Measurements from ENCODE around the gene SUN1.
"Not testable (repeated sequence)": the region's sequence is repeated elsewhere in the genome, so short reads cannot be mapped to it uniquely, and the experiment has no call there.

The SUN1 gene

DNA sequence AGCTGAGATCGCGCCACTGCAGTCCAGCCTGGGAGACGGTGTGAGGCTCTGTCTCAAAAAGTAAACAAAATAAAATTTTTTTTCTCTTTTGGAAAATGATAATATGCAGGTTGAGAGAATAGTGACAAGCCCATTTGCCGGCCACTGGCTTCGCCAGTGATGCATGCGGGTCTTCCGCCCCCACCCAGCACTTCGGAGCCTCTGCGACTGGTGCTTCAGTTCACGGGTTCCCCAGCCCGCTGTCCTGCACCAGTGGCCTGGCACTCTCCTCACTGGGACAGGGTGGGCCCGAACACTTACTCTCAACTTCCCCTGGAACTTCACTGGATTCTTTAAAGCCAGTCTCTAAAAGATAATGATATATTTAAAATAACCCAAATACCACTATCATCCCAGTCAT, 2.7 kb downstream of the SUN1 start:
- DNase-seq: no peak

DNA sequence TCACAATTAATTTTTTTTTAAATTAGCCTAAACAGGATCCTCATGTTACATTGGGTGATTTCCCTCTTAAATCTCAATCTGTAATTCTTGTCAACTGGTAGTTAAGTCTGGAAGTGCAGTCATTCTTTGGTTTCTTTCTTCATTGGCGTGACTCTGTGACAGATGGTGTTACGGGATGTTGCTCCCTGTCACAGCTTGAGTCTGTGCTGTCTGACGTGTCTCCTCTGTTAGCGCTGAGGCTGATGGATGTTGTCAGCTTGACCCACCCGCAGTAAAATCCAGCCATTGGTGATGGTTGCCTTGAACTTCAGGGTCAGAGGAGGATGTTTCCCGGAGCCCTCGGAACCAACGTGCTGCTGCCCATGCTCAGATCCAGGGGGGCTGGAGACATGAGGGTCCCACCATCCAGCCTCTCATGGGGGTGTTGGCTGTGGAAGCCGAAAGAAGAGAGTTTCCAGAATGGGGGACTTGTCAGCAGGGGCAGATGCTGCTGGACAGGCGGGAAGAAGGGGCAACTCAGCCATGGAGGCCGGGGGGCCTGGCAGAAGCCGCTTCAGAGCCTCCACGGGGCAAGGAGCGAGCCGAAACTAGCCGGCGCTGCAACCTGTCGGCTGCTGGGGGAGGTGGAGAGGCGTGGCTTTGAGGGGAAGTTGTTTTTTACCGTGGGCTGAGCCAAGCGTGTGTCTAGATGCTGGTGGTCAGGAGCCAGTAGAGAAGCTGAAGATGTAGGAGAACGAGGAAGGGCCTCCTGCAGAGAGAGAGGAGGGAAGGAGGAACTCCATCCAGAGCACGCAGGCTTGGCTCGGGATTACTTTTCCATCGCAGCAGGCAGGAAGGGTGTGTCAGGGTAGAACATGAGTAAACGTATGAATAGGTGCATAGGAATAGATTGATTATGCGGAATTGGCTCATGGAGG, 3.5 kb downstream of the SUN1 start:
- no peak for DNase-seq

DNA sequence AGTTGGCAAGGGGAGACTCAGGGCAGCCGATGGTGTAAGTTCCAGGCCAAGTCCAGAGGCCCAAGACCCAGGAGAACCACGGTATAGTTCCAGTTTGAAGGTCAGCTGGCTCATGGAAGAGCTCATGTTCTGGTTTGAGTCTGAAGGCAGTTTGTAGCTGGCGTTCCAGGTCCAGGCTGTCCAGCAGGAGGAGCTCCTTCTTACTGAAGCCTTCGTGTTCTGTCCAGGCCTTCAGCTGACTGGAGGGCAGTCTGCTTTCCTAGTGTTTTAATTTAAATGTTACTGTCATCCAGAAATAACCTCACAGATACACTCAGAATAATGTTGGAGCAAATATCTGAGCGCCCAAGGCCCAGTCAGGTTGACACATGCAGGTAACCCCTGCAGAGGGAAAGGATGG, 4.2 kb downstream of the SUN1 start:
- DNase-seq: no peak

DNA sequence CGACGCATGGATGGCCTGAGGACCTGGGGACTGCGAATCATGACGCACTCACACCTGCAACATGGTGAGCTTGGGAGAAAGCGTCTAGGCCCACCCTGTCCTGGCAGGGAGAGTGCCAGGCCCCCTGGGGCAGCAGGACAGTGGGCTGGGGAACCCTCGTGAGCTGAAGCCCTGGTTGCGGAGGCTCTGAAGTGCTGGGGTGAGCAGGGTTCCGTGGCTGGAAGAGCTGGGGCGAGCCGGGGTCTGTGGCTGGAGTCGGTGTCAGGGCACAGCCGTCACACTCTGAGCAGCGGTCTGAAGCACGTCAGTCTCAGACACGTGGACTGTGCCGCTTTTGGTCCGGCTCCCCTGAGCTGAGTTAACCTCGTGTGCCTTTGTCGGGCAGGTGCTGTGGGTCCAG, 4.7 kb downstream of the SUN1 start:
- no peak for DNase-seq

DNA sequence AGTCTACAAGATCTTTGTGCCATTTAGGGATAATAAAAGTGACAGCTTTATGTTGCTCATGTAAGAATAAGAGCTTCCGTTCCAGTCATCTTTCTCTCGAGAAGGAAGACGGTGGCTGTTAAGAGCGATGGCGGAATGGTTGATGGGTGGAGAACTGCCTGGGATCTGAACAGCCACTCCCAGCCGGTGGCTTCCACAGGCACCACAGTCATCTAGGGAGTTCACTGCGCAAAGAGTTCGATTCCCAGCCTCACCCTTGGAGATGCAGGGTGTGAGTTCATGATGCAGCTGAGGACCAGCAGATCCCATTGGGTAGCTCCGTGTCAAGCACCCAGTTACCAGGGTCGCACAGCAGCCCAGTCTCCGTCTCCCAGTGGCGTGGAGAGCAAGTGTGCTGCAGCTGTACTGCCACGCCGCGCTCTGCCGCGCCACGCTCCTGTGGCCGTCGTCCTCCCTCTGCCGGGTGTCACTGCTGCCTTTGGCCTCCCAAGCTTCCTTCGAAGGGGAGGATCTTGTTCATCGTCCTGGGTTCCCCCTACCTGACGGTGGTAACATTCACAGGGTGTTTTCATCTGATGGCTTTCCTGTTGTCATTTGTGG, 7.8 kb downstream of the SUN1 start:
- no peak for DNase-seq

DNA sequence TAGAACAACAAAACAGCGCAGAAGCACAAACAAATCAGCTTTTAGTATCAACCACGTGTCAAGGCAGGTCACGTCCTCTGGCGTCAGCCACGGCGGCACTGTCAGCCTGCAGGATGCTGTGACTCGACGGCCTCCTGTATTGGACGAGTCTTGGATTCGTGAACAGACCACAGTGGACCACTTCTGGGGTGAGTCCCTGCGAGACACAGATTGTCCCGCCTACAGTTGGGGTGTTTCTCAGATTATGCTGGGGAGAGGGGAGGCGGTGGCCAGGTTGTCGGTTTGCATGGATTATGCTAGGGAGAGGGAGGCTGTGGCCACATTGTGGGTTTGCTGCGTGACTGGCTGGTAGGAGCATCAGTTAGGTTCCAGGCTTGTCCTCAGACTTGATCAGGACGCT, 9.7 kb downstream of the SUN1 start:
- no peak for DNase-seq

DNA sequence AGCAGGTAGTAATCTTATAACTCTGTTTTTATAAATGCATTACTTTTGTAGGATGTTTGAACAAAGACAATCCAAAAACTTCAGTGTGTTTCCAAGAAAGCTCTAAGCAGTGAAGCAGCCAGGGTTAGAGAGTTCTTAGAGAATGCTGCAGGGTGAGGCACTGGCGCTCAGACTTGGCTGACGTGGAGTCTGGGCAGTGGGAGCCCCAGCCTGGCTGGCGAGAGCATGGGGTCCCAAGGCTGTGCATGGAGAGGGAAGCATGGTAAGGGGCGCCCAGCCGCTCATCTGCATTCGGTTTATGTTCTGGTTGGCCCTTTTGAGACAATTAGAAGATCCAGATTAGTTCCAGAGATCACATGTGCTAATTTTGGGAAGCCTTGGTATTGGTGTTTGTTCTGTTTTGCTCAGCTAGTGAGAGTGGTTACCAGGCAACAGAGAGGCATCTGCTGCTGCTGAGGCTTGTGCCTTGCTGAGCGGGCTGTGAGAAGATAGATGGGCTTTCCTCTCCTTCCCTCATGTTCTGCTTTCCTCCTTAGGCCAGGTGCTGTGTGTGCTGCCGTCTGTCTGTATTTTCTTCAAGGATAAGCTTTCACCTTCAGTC, 10.3 kb downstream of the SUN1 start:
- DNase-seq: no peak

DNA sequence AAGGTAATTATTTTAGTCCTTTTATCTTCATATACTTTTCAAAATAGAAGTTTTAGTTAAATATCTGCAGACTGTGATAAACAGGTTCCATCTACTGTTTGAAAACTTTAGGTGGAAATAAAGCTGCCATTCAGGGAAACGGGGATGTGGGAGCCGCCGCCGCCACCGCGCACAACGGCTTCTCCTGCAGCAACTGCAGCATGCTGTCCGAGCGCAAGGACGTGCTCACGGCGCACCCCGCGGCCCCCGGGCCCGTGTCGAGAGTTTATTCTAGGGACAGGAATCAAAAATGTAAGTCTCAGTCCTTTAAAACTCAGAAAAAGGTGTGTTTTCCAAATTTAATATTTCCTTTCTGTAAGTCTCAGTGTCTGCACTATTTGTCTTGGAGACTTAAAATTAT, 11.0 kb downstream of the SUN1 start:
- DNase-seq: no peak

DNA sequence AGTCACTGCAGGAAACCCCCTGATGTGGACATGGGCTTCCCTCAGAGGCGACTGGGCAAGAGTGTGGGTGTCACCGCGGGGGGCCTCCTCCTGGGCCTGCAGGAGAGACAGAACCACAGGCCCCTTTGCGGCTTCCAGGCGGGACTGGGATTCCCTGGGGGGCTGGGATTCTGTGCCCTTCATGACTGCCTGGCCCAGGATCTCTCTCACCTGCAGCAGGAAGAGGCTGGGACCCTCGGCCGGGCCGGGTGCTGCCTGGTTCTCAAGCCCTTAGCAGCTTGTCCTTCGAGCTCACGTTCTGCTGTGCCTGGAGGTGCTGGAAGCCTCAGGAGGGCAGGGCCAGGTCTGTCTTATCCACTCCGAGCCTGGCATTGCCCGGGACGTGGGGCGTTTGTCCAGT, 11.8 kb downstream of the SUN1 start:
- no peak for DNase-seq

DNA sequence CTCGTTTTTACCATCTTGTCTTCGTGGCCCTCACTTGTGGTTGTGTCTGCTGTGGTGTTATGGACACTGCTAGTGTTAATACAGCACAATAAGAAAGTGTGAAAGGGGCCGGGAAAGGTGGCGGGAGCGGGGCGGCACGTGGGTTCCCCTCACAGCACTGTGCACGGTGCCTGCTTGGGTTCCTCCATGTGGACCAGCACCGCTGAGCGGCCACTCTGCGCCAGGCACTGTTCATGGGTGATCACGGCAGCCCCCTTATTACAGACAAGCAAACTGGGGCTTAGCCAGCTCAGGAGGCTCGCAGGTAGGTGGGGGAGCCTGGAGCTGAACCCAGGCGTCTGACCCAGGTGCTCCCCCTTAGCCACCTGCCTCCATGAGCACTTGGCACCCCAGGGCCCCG, 12.2 kb downstream of the SUN1 start:
- no peak for DNase-seq

DNA sequence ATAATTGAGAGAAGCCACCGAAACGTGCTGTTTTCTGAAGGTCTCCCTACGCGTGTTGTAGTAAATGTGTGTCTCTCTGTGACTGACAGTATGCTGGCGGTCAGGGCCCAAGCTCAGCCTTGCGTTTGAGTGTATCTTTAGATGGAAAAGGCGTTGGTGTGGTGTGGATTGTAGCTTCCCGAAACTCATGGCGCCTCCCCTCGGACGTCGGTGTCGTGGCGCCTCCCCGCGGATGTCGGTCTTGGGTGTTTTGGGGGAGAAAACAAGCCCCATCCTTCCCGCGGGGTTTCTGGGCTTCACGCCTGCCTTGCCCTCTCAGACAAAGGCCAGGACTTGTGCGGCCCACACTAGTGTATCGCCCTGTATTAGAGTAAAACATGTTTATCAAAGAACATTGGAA, 12.8 kb downstream of the SUN1 start:
- no peak for DNase-seq

DNA sequence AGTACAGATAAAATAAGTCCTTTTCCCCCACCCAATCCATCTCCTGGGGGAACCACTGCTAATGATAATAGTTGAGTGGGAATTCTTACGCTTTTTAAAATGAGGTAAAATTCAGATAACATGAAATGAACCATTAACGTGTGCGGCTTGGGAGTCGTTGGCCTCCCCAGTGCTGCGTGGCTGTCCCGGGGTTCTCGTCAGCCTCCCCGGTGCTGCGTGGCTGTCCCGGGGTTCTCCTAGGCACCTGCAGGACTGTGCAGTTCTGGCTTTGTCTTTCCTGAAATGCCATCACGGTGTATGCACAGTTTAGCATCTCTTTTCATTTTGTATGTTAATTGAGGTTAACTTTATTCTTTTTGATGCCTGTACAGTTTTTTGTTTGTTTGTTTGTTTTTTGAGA, 13.5 kb downstream of the SUN1 start:
- DNase-seq: no peak

DNA sequence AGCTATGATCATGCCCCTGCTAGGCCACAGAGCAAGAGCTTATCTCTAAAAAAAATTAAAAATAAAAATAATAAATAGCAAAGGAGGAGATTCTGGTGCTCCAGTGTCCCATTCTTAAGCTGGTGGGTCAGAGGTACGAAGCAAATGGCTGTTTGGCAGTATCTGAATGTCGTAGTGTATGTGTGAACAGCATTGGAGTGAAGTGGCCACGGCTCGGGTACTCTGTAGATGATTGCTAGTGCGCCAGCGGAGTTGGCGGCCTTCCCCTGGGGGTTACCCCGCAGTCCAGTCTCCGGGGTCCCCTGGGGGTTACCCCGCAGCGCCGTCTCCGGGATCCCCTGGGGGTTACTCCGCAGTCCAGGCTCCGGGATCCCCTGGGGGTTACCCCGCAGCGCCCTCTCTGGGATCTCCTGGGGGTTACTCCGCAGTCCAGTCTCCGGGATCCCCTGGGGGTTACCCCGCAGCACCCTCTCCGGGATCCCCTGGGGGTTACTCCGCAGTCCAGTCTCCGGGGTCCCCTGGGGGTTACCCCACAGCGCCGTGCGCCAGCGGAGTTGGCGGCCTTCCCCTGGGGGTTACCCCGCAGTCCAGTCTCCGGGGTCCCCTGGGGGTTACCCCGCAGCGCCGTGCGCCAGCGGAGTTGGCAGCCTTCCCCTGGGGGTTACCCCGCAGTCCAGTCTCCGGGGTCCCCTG, 14.8 kb downstream of the SUN1 start:
- not testable (repeated sequence) for DNase-seq

DNA sequence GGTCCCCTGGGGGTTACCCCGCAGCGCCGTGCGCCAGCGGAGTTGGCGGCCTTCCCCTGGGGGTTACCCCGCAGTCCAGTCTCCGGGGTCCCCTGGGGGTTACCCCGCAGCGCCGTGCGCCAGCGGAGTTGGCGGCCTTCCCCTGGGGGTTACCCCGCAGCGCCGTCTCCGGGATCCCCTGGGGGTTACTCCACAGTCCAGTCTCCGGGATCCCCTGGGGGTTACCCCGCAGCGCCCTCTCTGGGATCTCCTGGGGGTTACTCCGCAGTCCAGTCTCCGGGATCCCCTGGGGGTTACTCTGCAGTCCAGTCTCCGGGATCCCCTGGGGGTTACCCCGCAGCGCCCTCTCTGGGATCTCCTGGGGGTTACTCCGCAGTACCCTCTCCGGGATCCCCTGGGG, 15.5 kb downstream of the SUN1 start:
- not testable (repeated sequence) for DNase-seq

DNA sequence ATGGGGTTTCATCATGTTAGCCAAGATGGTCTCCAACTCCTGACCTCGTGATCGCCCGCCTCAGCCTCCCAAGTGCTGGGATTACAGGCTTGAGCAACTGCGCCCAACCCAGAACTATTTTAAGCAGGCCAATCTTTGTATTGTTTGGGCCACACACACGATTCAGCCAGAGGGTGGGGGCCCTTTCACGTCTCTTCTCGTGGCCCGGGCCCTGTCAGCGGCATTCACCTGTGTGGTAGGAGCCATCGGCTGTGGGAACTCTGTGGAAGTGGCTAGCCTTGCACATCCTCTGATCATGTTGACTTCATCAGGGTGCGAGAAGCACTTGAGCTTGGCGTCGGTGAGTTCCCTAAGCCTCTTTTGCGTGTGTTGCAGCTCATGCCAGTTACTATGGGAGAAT, 16.9 kb downstream of the SUN1 start:
- no peak for DNase-seq

DNA sequence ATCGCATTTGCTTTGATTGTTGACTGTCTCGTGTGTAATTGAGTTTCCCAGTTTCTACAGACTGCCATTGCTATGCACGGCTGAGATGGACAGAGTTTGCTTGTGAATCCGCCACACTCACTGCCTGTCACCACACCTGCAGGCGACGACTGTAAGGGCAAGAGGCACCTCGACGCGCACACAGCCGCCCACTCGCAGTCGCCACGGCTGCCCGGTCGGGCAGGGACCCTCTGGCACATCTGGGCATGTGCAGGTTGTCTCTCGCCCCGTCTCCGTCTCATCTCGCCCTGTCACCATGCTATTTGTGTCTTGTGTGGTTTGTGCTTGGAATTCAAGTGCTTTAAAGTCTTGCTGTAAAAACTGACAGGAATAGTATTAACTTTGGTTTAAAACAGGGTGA, 17.5 kb downstream of the SUN1 start:
- no peak for DNase-seq

DNA sequence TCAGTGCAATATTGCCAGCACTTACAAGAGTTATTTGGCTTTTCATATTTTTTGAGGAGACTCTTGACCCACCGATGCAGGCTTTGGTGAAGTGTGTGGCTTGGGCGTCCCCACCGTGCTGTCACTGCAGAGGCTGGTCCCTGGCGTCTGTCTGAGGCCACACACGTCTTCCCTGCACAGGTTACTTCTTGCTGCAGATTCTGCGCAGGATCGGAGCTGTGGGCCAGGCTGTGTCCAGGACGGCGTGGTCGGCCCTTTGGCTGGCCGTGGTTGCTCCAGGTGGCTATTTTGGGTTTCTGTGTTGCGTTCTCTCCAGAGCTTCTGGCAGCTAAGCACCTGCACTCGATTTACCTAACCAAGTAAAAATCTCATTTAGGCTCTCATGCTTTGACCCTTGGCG, 18.9 kb downstream of the SUN1 start:
- no peak for DNase-seq

DNA sequence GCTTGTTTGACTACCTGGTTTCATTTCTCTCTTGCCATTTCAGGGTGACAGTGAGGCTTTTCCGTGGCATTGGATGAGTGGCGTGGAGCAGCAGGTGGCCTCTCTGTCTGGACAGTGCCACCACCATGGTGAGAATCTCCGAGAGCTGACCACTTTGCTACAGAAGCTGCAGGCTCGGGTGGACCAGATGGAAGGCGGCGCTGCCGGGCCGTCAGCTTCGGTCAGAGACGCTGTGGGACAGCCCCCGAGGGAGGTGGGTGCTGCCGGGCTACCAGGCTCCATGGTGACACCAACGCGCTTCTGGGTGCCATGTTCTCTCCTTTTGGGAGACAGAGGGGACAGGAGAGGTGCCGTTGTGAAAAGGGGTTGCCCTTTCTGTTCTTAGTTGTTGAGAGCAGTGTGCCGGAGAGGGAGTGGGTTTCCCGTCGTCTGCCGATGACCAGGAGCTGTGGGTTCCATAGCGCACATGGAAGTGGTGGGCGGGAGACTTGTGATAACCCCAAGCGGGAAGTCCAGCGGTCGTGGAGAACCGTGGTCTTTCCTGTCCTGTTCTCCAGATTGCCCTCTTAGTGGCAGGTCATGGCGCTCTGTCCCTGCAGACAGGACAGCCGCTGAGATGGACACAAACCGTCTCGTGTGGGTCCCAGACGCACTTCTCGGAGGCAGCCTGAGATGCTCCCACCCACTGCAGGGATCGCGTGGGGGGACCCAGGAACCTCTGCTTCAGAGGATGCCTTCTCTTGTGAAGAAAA, 21.3 kb downstream of the SUN1 start:
- no peak for DNase-seq

DNA sequence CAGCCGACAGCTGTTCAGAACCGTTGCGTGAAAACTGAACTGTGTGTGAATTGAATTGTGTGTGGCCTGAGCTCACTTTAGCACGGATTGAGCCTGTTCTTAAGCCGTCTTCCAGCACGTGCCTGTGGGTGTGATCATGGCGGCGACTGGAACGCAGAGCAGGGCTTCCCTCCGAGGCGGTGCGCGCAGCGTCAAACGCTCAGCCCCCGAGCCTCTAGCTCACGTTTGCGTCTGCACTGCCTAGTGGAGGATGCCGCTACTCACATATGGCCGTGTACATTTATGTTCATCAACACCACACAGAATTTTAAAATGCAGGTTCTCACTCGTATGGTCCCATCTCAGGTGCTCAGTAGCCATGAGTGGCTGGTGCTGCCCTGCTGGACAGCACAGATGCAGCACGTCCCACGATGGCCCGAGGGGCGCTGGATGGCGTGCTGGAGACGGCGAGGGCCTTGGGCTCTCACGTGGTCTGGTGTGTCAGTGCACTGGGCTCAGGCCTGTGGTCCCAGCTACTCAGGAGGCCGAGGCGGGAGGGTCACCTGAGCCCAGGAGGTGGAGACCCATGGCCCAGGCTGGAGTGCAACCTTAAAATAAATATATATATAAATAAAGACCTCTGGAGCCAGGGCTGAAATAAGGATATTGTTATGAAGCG, 22.0 kb downstream of the SUN1 start:
- no peak for DNase-seq

DNA sequence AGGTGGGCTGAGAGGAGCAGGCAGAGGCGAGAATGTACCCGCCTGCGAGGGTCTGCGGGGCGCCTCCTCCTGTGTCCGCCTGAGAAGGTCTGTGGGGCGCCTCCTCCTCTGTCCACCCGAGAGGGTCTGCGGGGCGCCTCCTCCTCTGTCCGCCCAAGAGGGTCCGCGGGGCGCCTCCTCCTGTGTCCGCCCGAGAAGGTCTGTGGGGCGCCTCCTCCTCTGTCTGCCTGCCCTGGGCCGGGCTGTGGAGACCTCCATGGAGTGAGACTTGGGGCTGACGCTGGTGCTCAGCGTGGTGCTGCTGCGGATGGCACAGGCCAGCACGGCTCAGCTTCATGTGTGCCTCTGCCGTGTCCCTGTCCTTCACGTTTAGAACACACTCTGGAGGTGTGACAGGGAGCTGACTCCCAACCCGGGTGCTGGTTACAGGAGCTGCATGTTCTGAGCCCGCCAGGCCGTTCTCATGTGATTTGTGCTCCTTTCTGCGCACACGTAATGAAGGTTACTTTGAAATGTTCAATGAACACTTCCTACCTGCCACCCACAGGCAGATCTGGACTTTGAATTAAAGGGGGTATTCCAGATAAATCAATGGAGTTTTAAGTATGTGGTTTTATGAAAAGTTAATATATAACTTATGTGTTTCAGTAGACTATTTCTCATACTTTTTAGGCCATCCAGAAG, 23.6 kb downstream of the SUN1 start:
- DNase-seq: no peak

DNA sequence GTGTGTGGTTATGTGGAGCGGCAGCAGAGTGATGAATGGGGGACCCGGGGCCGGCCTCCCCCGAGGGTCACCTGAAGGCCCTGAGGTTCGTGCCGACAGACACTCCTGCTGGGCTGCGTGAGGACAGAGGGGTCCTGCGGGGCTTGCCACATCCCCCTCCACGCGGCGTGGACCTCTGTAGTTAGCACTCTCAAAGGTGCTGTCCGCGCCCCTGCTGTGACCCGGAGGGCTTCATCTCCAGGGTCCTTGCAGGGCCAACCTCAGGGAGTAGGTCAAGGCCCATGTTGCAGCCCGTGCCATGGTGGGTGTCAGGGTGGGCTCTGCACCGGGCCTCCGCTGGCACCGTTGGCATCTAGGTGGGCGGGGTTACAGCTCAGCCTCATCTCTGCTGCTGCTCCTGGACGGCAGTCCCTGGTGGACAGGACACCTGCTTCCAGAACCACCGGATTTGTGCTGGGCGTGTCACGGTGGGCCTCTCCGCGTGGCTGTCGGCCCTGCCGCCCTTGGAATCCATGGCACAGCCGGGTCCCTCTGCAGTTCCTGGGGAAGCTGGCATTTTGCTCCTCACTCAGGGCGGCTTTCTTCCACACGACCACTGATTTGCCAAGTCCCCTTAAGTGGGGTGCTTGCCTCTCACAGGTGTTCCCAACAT, 24.3 kb downstream of the SUN1 start:
- DNase-seq: no peak

All from activated CD4-positive, alpha-beta T cell treated with anti-CD3 and anti-CD28 coated beads, Interleukin-2, amount 50 U/mL, for 1 hour (primary cell).